AG04450 (cell line): ENCODE results near the gene NTF3. TPM values are rescaled to one million over a fixed set of nuclear protein-coding genes. Genes with fewer than 3 reads are reported as not detected.

Experiments
- CTCF ChIA-PET: fragments of 300-600, 350-600 bp; formaldehyde crosslinking; extraction: SDS; loops from one replicate; lab custom pipeline; 2022; ENCODE audit warnings: antibody characterized with exemption, inconsistent platforms; lab: Charles Lee
- POLR2A ChIA-PET: fragments of 350-600 bp; formaldehyde crosslinking; extraction: SDS; loops from one replicate; lab custom pipeline; 2021; ENCODE audit warnings: antibody characterized with exemption, inconsistent platforms; lab: Yijun Ruan, JAX
- DNase-seq: peaks from one replicate; pipeline ENCODE4 v3.0.0-alpha.2; 2011; ENCODE audit warnings: low read depth, low spot score
- H3K27ac ChIP-seq: one replicate; pipeline ENCODE4 v1.5.1; 2012; ENCODE audit warnings: low read depth, low read length, control low read depth
- H3K27me3 ChIP-seq: one replicate; pipeline ENCODE4 v1.6.0; 2012; ENCODE audit warnings: low read length; ENCODE audit not compliant: control insufficient read depth, insufficient read depth
- H3K4me3 ChIP-seq: 2 replicates; pipeline ENCODE4 v1.5.1; 2011; ENCODE audit warnings: mild to moderate bottlenecking, low read depth, low read length, control low read depth
- H3K9me3 ChIP-seq: 2 replicates; pipeline ENCODE4 v1.5.1; 2012; ENCODE audit warnings: low read length; ENCODE audit not compliant: control insufficient read depth, insufficient read depth
- CTCF ChIP-seq: IDR thresholded peaks from 2 replicates; pipeline ENCODE4 v1.5.1; 2011; ENCODE audit warnings: low read depth, low read length, control low read depth, inconsistent platforms
- polyA plus RNA-seq: library from polyadenylated mRNA; depleted of rRNA; stranded (reverse); fragments of >200 nt; gene quantifications from 2 replicates; pipeline ENCODE4 v1.2.3, GENCODE V29; 2011

NTF3 gene
- polyA plus RNA-seq, 1 experiment: 31.5 TPM

- POLR2A ChIA-PET: interaction anchor here (0.8 to 2.1 kb wide), 7 partner anchors 10 to 67 kb away, joined by 3 to 11 read pairs (median 5); partner anchors contain the start of gene NTF3
- no peak overlapping the region for H3K4me3 ChIP-seq
- no peak for TF ChIP-seq CTCF
- peak overlapping the region; percentile 97 for H3K27ac ChIP-seq
- no peaks in the 10 kb centered on the region for H3K27me3 ChIP-seq
- H3K9me3 ChIP-seq: no peaks in the 10 kb centered on the region
- DNase-seq: peak; percentile 95
- CTCF ChIA-PET: interaction anchor here (0.7 to 1.0 kb wide), 2 partner anchors 11 kb away, joined by 3 to 4 read pairs; no protein-coding TSS in a partner anchor
Observed at GRCh38 chr12:5499566-5500330, 67.8 kb downstream of the NTF3 start.

- H3K27me3 ChIP-seq: no peaks in the 10 kb centered on the region
- H3K4me3 ChIP-seq: no peak overlapping the region
- POLR2A ChIA-PET: interaction anchor here (0.8 to 2.1 kb wide), 7 partner anchors 11 to 68 kb away, joined by 3 to 11 read pairs (median 5); partner anchors contain the start of gene NTF3
- DNase-seq: no peak
- H3K9me3 ChIP-seq: no peaks in the 10 kb centered on the region
- CTCF ChIA-PET: interaction anchor here (0.7 to 1.3 kb wide), 2 partner anchors 11 to 72 kb away, joined by 3 to 6 read pairs; no protein-coding TSS in a partner anchor
- TF ChIP-seq CTCF: no peak
- peak overlapping the region; percentile 97 for H3K27ac ChIP-seq
Observed at GRCh38 chr12:5500331-5500659, 68.4 kb downstream of the NTF3 start.

- no peak for TF ChIP-seq CTCF
- no peaks in the 10 kb centered on the region for H3K27me3 ChIP-seq
- H3K9me3 ChIP-seq: no peaks in the 10 kb centered on the region
- DNase-seq: no peak
- POLR2A ChIA-PET: no interaction called here
- no peak overlapping the region for H3K4me3 ChIP-seq
- CTCF ChIA-PET: interaction anchor here (0.5 to 2.1 kb wide), 3 partner anchors 75 to 205 kb away, joined by 3 to 8 read pairs (median 3); no protein-coding TSS in a partner anchor
- H3K27ac ChIP-seq: no peak overlapping the region
Observed at GRCh38 chr12:5503774-5504173, 71.9 kb downstream of the NTF3 start.

- no peaks in the 10 kb centered on the region for H3K27me3 ChIP-seq
- H3K4me3 ChIP-seq: no peak overlapping the region
- no peak for TF ChIP-seq CTCF
- no peaks in the 10 kb centered on the region for H3K9me3 ChIP-seq
- ChIA-PET CTCF (no interaction called here), POLR2A (interaction anchor here (0.5 kb wide), 1 partner anchor 73 kb away, joined by 4 read pairs; the partner anchor contains the start of gene NTF3)
- H3K27ac ChIP-seq: no peak overlapping the region
- no peak for DNase-seq
Observed at GRCh38 chr12:5505116-5505515, 73.2 kb downstream of the NTF3 start.

GRCh38 chr12:5505751-5506150 lies 73.8 kb downstream of the NTF3 start:
- ChIA-PET POLR2A (interaction anchor here (0.6 kb wide), 1 partner anchor 20 kb away, joined by 3 read pairs; no protein-coding TSS in a partner anchor), CTCF (interaction anchor here (0.8 kb wide), 1 partner anchor 77 kb away, joined by 3 read pairs; no protein-coding TSS in a partner anchor)
- TF ChIP-seq CTCF: no peak
- DNase-seq: no peak
- Histone ChIP-seq H3K4me3 (no peak overlapping the region), H3K27ac (no peak overlapping the region), H3K27me3 (no peaks in the 10 kb centered on the region), H3K9me3 (no peaks in the 10 kb centered on the region)
